Natural killer cell treated with Interleukin-12 subunit alpha and Interleukin-12 subunit beta and Interleukin-15 and Interleukin-18, amount 100 ng/mL, for 72 hours (primary cell): ENCODE measurements around the gene MAP4K5. TPM values are rescaled to one million over a fixed set of nuclear protein-coding genes. Genes with fewer than 3 reads are reported as not detected.

Experiments
- ATAC-seq, 2 donors: fragments of 150-1000 bp; cut with Tn5 transposase in 1 of 2; sonication (Bioruptor Pico), chemical (Tn5 transposase) in 1 of 2; 2 replicates each; pipeline ENCODE4 v1.10.0; 2021
- DNase-seq: peaks from one replicate; pipeline ENCODE4 v3.0.0; 2022; ENCODE audit warnings: low spot score
- H3K27ac Mint-ChIP-seq, 2 donors: 1 replicate in 1 of 2; 2 replicates in 1 of 2; pipeline ENCODE4 v1.8.0; 2022; ENCODE audit warnings: mixed read lengths in 2 of 2, mild to moderate bottlenecking in 1 of 2, moderate library complexity in 1 of 2
- H3K27me3 Mint-ChIP-seq, 2 donors: 1 replicate in 1 of 2; 2 replicates in 1 of 2; pipeline ENCODE4 v1.8.0; 2022; ENCODE audit warnings: mixed read lengths in 2 of 2
- H3K36me3 Mint-ChIP-seq: one replicate; pipeline ENCODE4 v1.8.0; 2022; ENCODE audit warnings: mixed read lengths
- H3K4me1 Mint-ChIP-seq, 2 donors: 1 replicate in 1 of 2; 2 replicates in 1 of 2; pipeline ENCODE4 v1.8.0; 2022; ENCODE audit warnings: low read depth in 2 of 2, mixed read lengths in 2 of 2, mild to moderate bottlenecking in 1 of 2
- H3K4me3 Mint-ChIP-seq: one replicate; pipeline ENCODE4 v1.8.0; 2022; ENCODE audit warnings: mixed read lengths
- H3K9me3 Mint-ChIP-seq: 2 replicates; pipeline ENCODE4 v1.8.0; 2022; ENCODE audit warnings: mixed read lengths
- total RNA-seq, 2 donors: library from RNA; stranded (reverse); gene quantifications; one replicate each; pipeline ENCODE4 v1.2.3, GENCODE V29; 2022

The MAP4K5 gene
- total RNA-seq, 2 donors from 2014 or later, result 48.7 to 59.3 TPM

DNA sequence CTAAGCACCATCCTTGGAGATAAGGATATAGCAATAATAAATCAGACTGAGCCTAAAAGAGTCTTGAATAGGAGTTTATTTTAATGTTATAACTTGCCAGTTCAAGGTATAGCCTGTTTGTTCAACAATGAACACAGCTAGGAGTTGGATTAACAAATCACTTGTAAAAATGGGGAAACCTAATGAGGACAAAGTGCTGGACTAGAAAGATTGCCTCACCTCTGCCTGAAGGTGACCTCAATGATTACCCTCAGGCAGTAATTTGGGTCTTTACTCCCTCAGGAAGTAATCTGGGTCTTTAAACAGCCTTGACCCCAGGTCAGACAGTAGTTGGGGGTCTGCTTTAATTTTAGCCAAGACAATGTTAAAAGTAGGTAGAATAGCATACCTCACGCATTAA is 100.2 kb downstream of the MAP4K5 start:
- Mint-ChIP-seq H3K9me3 (no peaks in the 10 kb centered on the region), H3K4me3 (no peak overlapping the region), H3K4me1 (no peaks in the 10 kb centered on the region), H3K36me3 (peaks cover 10% of the 10 kb centered on the region), H3K27ac (no peak overlapping the region), H3K27me3 (no peaks in the 10 kb centered on the region)
- no peak for ATAC-seq
- no peak for DNase-seq

DNA sequence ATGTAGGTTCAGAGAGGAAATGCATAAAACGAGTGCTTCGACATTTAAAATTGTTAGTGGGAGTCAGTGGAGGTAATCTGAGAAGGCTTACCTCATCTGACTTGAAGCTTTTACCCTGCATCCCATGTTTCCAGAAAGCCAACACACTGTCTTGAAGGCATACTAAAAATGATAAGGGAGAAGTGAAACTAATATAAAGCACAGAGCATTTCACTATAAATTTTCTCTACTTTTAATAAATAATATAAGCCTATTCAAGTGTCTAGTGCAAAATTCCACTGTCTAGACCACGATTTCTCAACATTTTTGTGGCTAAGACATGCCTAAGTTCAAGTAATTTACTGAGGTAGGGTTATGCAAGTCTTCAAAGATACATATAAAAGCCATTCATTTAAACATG is 106.6 kb downstream of the MAP4K5 start:
- H3K9me3 Mint-ChIP-seq, result no peaks in the 10 kb centered on the region
- no peak overlapping the region for H3K27ac Mint-ChIP-seq
- no peaks in the 10 kb centered on the region for H3K4me1 Mint-ChIP-seq
- no peak overlapping the region for H3K4me3 Mint-ChIP-seq
- no peaks in the 10 kb centered on the region for H3K27me3 Mint-ChIP-seq
- DNase-seq (no peak), ATAC-seq (no peak)
- H3K36me3 Mint-ChIP-seq, result peaks cover 4% of the 10 kb centered on the region

- Mint-ChIP-seq H3K27ac (no peak overlapping the region), H3K9me3 (no peaks in the 10 kb centered on the region), H3K4me1 (no peaks in the 10 kb centered on the region), H3K4me3 (no peak overlapping the region), H3K36me3 (peaks cover 4% of the 10 kb centered on the region), H3K27me3 (no peaks in the 10 kb centered on the region)
- no peak for DNase-seq
- no peak for ATAC-seq
Observed at GRCh38 chr14:50425105-50425504, 107.3 kb downstream of the MAP4K5 start.

DNA sequence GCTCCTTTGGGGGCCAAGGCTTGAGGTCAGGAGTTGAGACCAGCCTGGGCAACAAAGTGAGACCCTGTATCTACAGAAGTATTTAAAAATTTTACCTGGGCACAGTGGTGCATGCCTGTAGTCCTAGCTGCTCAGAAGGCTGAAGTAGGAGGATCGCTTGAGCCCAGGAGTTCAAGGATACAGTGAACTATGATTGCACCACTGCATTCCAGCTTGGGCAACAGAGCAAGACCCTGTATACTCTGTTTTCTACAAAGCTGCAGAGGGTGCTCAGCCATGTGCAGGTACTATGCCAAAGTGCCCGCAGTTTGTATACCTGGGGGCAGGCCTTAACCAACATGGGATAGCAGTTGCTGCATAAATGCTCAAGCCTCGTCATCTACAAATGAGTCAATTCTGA is 108.8 kb downstream of the MAP4K5 start:
- no peak overlapping the region for H3K27ac Mint-ChIP-seq
- ATAC-seq (no peak), DNase-seq (no peak)
- no peaks in the 10 kb centered on the region for H3K9me3 Mint-ChIP-seq
- no peaks in the 10 kb centered on the region for H3K27me3 Mint-ChIP-seq
- no peak overlapping the region for H3K4me3 Mint-ChIP-seq
- H3K36me3 Mint-ChIP-seq, result peaks cover 9% of the 10 kb centered on the region
- H3K4me1 Mint-ChIP-seq, result no peaks in the 10 kb centered on the region

- Mint-ChIP-seq H3K4me3 (no peak overlapping the region), H3K4me1 (peaks cover 0 to 4% of the 10 kb centered on the region in 2 donors), H3K27me3 (no peaks in the 10 kb centered on the region), H3K36me3 (peaks cover 20% of the 10 kb centered on the region), H3K9me3 (no peaks in the 10 kb centered on the region), H3K27ac (no peak overlapping the region)
- no peak for DNase-seq
- ATAC-seq, result no peak
Observed at GRCh38 chr14:50421499-50421898, 110.9 kb downstream of the MAP4K5 start.

GRCh38 chr14:50417853-50418252 is 114.5 kb downstream of the MAP4K5 start:
- peaks cover 0 to 4% of the 10 kb centered on the region in 2 donors for H3K4me1 Mint-ChIP-seq
- ATAC-seq (no peak), DNase-seq (no peak)
- H3K9me3 Mint-ChIP-seq, result no peaks in the 10 kb centered on the region
- H3K27me3 Mint-ChIP-seq, result no peaks in the 10 kb centered on the region
- H3K27ac Mint-ChIP-seq, result no peak overlapping the region
- no peak overlapping the region for H3K4me3 Mint-ChIP-seq
- peaks cover 28% of the 10 kb centered on the region for H3K36me3 Mint-ChIP-seq

DNA sequence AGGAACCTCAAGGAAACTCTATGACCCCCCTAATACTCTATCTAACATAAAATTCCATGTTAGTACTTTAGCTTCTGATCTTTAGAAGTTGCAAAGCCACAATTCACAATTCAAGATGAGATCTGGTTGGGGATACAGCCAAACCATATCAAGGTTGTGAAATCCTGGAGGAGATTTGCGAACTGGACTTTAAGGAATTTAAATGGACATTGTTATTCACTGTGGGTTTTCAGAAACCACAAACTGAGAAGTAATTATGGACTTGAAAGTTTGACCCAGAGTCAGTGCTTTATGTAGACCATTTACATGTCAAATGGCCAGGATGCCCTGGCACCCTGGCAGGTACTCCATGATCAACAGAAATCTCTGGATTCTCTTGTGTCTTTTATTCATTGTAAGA is 121.4 kb downstream of the MAP4K5 start:
- Mint-ChIP-seq H3K4me1 (peaks cover 0 to 3% of the 10 kb centered on the region in 2 donors), H3K9me3 (no peaks in the 10 kb centered on the region), H3K36me3 (peaks cover 2% of the 10 kb centered on the region), H3K27ac (no peak overlapping the region), H3K27me3 (no peaks in the 10 kb centered on the region), H3K4me3 (no peak overlapping the region)
- ATAC-seq (no peak), DNase-seq (no peak)

DNA sequence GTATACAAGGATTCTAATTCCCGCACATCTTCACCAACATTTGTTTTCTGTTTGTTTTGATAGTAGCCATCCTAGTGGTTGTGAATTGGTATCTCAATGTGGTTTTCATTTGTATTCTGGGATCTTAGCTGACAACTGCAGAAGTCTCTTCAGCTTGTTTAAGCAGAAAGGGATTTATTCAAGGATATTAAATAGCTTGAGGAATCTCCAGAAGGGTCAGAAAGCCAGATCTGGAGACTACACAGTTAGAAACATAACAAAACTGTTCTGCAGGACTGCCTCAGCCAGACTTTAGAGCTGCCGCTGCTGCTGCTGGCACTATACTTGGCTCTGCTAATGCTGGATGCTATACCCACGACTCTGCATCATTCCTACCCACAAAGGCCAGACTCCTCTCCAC is 122.3 kb downstream of the MAP4K5 start:
- Mint-ChIP-seq H3K4me3 (no peak overlapping the region), H3K4me1 (peaks cover 0 to 3% of the 10 kb centered on the region in 2 donors), H3K9me3 (no peaks in the 10 kb centered on the region), H3K27ac (no peak overlapping the region), H3K27me3 (no peaks in the 10 kb centered on the region), H3K36me3 (no peaks in the 10 kb centered on the region)
- no peak for DNase-seq
- no peak for ATAC-seq

- H3K36me3 Mint-ChIP-seq, result no peaks in the 10 kb centered on the region
- H3K27me3 Mint-ChIP-seq, result no peaks in the 10 kb centered on the region
- peaks cover 10 to 11% of the 10 kb centered on the region in 2 donors for H3K4me1 Mint-ChIP-seq
- H3K9me3 Mint-ChIP-seq, result no peaks in the 10 kb centered on the region
- no peak for DNase-seq
- no peak overlapping the region for H3K4me3 Mint-ChIP-seq
- H3K27ac Mint-ChIP-seq, result no peak overlapping the region
- ATAC-seq, result no peak
Observed at GRCh38 chr14:50407111-50407812, 125.1 kb downstream of the MAP4K5 start.

DNA sequence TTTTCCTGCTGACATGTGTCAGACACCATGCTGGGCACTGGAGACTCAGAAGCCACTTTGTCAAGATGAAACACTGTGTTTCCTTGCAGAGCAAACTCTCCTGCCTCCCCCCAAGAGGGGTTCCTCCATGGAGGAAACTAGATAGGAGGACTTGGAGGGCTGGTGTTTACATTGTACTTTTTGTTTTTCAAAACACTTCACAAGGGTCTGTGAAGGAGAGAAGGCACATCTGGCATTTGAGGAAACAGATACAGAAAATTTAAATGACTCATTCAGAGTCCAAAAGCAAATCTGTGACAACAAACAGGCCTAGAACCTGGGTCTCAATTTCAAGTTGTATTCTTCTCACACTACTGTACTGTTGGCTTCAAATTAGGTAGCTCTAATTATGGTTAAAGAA is 128.9 kb downstream of the MAP4K5 start:
- Mint-ChIP-seq H3K9me3 (no peaks in the 10 kb centered on the region), H3K27ac (peak overlapping the region; percentile 24 to 39), H3K36me3 (no peaks in the 10 kb centered on the region), H3K4me1 (peaks cover 10 to 11% of the 10 kb centered on the region in 2 donors), H3K27me3 (no peaks in the 10 kb centered on the region), H3K4me3 (no peak overlapping the region)
- ATAC-seq (no peak), DNase-seq (no peak)

DNA sequence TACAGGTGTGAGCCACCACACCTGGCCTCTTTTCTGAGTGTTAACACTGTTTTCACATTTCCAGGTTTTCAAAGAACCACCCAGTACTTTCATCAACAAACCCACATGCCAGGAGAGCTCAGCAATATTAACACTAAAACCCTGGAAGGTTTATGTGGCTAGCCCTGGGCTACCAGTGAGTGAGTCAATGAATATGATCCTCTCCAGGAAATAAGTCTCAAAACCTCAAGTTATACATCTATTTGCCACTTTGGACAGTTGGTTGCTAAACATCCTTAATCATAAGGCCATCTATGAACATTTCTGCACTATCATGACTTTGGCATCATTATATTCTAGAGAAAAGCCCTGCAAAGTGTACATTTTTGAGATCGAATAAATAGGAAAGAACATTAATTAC is 129.4 kb downstream of the MAP4K5 start:
- H3K4me1 Mint-ChIP-seq, result peaks cover 10 to 12% of the 10 kb centered on the region in 2 donors
- DNase-seq (no peak), ATAC-seq (peak; percentile 56 to 65)
- H3K27me3 Mint-ChIP-seq, result no peaks in the 10 kb centered on the region
- H3K9me3 Mint-ChIP-seq, result no peaks in the 10 kb centered on the region
- no peaks in the 10 kb centered on the region for H3K36me3 Mint-ChIP-seq
- H3K4me3 Mint-ChIP-seq, result no peak overlapping the region
- H3K27ac Mint-ChIP-seq, result peak overlapping the region; percentile 24 to 39

DNA sequence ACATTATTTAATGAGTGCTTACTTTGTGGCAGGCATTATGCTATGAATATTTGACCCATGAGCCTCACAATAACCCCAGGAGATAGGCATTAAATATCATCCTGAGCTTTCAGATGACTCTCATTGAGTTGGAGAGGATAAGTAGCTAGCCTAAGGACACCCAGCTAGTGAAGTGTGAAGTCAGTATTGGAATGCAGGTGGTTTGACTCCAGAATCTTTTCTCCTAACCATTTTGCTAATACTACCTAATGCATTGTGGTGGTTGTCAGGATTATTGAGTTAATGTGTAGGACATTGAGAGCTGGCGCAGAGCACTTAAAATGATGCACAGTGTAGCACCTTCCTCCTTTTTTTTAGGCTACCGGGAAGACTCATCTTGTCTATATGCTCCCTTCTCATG is 131.9 kb downstream of the MAP4K5 start:
- Mint-ChIP-seq H3K27ac (no peak overlapping the region), H3K9me3 (no peaks in the 10 kb centered on the region), H3K36me3 (no peaks in the 10 kb centered on the region), H3K27me3 (peaks cover 0 to 2% of the 10 kb centered on the region in 2 donors), H3K4me1 (peaks cover 17 to 26% of the 10 kb centered on the region in 2 donors), H3K4me3 (no peak overlapping the region)
- ATAC-seq (no peak), DNase-seq (no peak)

GRCh38 chr14:50399251-50400032 is 132.9 kb downstream of the MAP4K5 start:
- Mint-ChIP-seq H3K9me3 (no peaks in the 10 kb centered on the region), H3K36me3 (no peaks in the 10 kb centered on the region), H3K4me1 (peaks cover 17 to 26% of the 10 kb centered on the region in 2 donors), H3K27ac (no peak overlapping the region), H3K4me3 (no peak overlapping the region), H3K27me3 (peaks cover 0 to 2% of the 10 kb centered on the region in 2 donors)
- DNase-seq, result no peak
- no peak for ATAC-seq

- DNase-seq (no peak), ATAC-seq (no peak)
- no peaks in the 10 kb centered on the region for H3K36me3 Mint-ChIP-seq
- no peak overlapping the region for H3K4me3 Mint-ChIP-seq
- H3K4me1 Mint-ChIP-seq, result peaks cover 16 to 21% of the 10 kb centered on the region in 2 donors
- H3K9me3 Mint-ChIP-seq, result no peaks in the 10 kb centered on the region
- H3K27me3 Mint-ChIP-seq, result peaks cover 0 to 2% of the 10 kb centered on the region in 2 donors
- H3K27ac Mint-ChIP-seq, result no peak overlapping the region
Observed at GRCh38 chr14:50398189-50398580, 134.2 kb downstream of the MAP4K5 start.
